Transverse colon (tissue), 4 donors: Measurements from ENCODE around the gene MAGEE1. TPM values are rescaled to one million over a fixed set of nuclear protein-coding genes. Genes with fewer than 3 reads are reported as not detected.

Experiments
- DNase-seq: peaks from one replicate; pipeline ENCODE4 v3.0.0-alpha.2; 2019
- H3K27ac ChIP-seq, 4 donors: fragments of 200-600 bp; sonication (generic); 2 replicates each; pipeline ENCODE4 v1.5.1; 2016 to 2018; ENCODE audit warnings: inconsistent platforms in 4 of 4
- H3K27me3 ChIP-seq: fragments of 200-600 bp; sonication (generic); 2 replicates; pipeline ENCODE4 v1.5.1; 2017; ENCODE audit warnings: inconsistent platforms
- H3K36me3 ChIP-seq, 4 donors: fragments of 200-600 bp; sonication (generic); 2 replicates each; pipeline ENCODE4 v1.5.1; 2017 to 2019; ENCODE audit warnings: inconsistent platforms in 4 of 4
- H3K4me1 ChIP-seq, 4 donors: fragments of 200-600 bp; sonication (generic); 2 replicates each; pipeline ENCODE4 v1.5.1; 2017 to 2020; ENCODE audit warnings: inconsistent platforms in 4 of 4
- H3K4me3 ChIP-seq, 4 donors: fragments of 200-600 bp; sonication (generic); 1 replicate in 1 of 4; 2 replicates in 3 of 4; pipeline versions ENCODE4 v1.5.1 to v1.6.1; 2017 to 2019; ENCODE audit warnings: inconsistent platforms in 4 of 4
- H3K9me3 ChIP-seq, 2 donors: fragments of 200-600 bp; sonication (generic); 2 replicates each; pipeline ENCODE4 v1.5.1; 2017 to 2019; ENCODE audit warnings: inconsistent platforms in 2 of 2
- EP300 ChIP-seq: sonication (generic); formaldehyde crosslinking; IDR thresholded peaks from one replicate; pipeline ENCODE4 v1.6.1; 2017; ENCODE audit warnings: antibody characterized with exemption, low read depth
- POLR2A ChIP-seq: fragments of 450-650 bp; IDR thresholded peaks from one replicate; pipeline ENCODE4 v1.6.1; 2016; ENCODE audit warnings: antibody characterized with exemption, mild to moderate bottlenecking, moderate library complexity
- POLR2AphosphoS5 ChIP-seq, 3 donors: sonication (generic); formaldehyde crosslinking; IDR thresholded peaks; one replicate each; pipeline ENCODE4 v1.6.1; 2016; ENCODE audit warnings: antibody characterized with exemption in 3 of 3
- WGBS, 2 donors: methylation state at CpG; one replicate each; pipeline ENCODE4 v1.1.5; 2018; ENCODE audit warnings: low coverage in 1 of 2; 5-methylcytosine and 5-hydroxymethylcytosine counted together
- in situ Hi-C, 4 donors: fragments of 200-750 bp; cut with MboI; loops; one replicate each; pipeline versions ENCODE4 v1.15.0 to v1.15.1; 2017; ENCODE audit warnings: low sequenced_read_pairs in 3 of 4, low pct_ligation_motif_present in 1 of 4, low pct_unique_long_range_greater_than_20kb in 1 of 4
- intact Hi-C: fragments of 100-400 bp; cut with DNase I; formaldehyde crosslinking; loops from one replicate; pipeline ENCODE4 v1.15.1; 2023; ENCODE audit warnings: low total_unique reads
- total RNA-seq, 4 donors: library from RNA; depleted of rRNA; stranded (reverse); fragments of >200 nt; gene quantifications; one replicate each; pipeline ENCODE4 v1.1.0, GENCODE V29; 2016
- TF ChIP-seq, protein P1 (sequence below), 5 experiments: fragments of 200-600 bp in 3 of 5; fragments of 450-650 bp in 2 of 5; sonication (generic) in 3 of 5; IDR thresholded peaks; 1 replicate in 2 of 5; 2 replicates in 3 of 5; pipeline ENCODE4 v1.5.1; 2016 to 2017; ENCODE audit warnings: antibody characterized with exemption in 5 of 5, inconsistent platforms in 3 of 5, mild to moderate bottlenecking in 2 of 5, moderate library complexity in 1 of 5

MAGEE1 gene
- total RNA-seq, 4 donors from 2014 or later: 0.27 to 3.0 (median 1.1) TPM

DNA sequence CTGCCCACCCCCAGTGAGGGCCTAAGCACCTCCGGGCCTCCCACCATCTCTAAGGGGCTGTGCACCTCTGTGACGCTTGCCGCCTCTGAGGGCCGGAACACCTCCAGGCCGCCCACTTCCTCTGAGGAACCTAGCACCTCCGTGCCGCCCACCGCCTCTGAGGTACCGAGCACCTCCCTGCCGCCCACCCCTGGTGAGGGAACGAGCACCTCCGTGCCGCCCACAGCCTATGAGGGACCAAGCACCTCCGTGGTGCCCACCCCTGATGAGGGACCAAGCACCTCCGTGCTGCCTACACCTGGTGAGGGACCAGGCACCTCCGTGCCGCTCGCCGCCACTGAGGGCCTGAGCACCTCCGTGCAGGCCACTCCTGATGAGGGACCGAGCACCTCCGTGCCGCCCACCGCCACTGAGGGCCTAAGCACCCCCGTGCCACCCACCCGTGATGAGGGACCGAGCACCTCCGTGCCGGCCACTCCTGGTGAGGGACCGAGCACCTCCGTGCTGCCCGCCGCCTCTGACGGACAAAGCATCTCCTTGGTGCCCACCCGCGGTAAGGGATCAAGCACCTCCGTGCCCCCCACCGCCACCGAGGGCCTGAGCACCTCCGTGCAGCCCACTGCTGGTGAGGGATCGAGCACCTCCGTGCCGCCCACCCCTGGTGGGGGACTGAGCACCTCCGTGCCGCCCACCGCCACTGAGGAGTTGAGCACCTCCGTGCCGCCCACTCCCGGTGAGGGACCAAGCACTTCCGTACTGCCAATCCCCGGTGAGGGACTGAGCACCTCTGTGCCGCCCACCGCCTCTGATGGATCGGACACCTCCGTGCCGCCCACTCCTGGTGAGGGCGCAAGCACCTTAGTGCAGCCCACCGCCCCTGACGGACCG is 977 bp downstream of the MAGEE1 start:
- Histone ChIP-seq H3K9me3 (no peaks in the 10 kb centered on the region), H3K4me3 (peak overlapping the region; percentile 46 to 77 (median 58)), H3K4me1 (peaks cover 0 to 8% (median 0%) of the 10 kb centered on the region in 4 donors), H3K27ac (peak overlapping the region in 3 of 4 donors; percentile 38 to 56 (median 38)), H3K27me3 (no peaks in the 10 kb centered on the region), H3K36me3 (no peaks in the 10 kb centered on the region)
- TF ChIP-seq EP300: no peak
- no peak for TF ChIP-seq POLR2AphosphoS5 (IDR thresholded peaks at IDR 0.05)
- TF ChIP-seq, protein P1, sequence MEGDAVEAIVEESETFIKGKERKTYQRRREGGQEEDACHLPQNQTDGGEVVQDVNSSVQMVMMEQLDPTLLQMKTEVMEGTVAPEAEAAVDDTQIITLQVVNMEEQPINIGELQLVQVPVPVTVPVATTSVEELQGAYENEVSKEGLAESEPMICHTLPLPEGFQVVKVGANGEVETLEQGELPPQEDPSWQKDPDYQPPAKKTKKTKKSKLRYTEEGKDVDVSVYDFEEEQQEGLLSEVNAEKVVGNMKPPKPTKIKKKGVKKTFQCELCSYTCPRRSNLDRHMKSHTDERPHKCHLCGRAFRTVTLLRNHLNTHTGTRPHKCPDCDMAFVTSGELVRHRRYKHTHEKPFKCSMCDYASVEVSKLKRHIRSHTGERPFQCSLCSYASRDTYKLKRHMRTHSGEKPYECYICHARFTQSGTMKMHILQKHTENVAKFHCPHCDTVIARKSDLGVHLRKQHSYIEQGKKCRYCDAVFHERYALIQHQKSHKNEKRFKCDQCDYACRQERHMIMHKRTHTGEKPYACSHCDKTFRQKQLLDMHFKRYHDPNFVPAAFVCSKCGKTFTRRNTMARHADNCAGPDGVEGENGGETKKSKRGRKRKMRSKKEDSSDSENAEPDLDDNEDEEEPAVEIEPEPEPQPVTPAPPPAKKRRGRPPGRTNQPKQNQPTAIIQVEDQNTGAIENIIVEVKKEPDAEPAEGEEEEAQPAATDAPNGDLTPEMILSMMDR (IDR thresholded peaks at IDR 0.05): no peak
- no peak for TF ChIP-seq POLR2A
- DNase-seq: peak; percentile 14
- in situ Hi-C loops (no loop called here), intact Hi-C loops (no loop called here)
- WGBS, 2 donors: 65% methylated on average over 52 of the region's 60 CpGs; no CpG with 5 or more reads in 1 of the 2 donors

DNA sequence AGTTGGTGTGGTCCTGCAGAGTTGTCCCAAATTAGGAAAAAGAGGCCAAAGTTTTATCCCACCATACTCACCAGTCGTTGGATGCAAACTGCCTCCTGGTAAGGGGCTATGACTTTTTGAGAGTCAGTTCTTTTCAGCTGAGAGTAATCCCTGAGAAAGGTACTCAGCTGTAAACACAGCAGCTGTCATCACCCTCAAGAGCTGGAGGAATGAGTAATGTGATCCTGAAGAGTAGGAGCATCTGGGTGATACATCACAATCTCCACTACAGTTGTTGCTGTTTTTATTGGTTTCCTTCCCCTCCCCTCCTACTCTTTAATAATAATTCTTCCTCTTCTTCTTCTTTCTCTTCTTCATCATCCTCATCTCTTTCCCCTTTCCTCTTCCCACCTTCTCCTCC is 5.7 kb downstream of the MAGEE1 start:
- in situ Hi-C loops (no loop called here), intact Hi-C loops (no loop called here)
- peaks cover 0 to 8% (median 0%) of the 10 kb centered on the region in 4 donors for H3K4me1 ChIP-seq
- 31% methylated on average over 1 of the region's 1 CpG; no CpG with 5 or more reads in 1 of the 2 donors for WGBS, 2 donors
- no peak overlapping the region for H3K27ac ChIP-seq
- no peaks in the 10 kb centered on the region for H3K9me3 ChIP-seq
- H3K27me3 ChIP-seq: no peaks in the 10 kb centered on the region
- DNase-seq: no peak
- TF ChIP-seq, protein P1 (IDR thresholded peaks at IDR 0.05): no peak
- TF ChIP-seq POLR2AphosphoS5 (IDR thresholded peaks at IDR 0.05) (no peak), POLR2A (no peak), EP300 (no peak)
- H3K36me3 ChIP-seq: no peaks in the 10 kb centered on the region
- H3K4me3 ChIP-seq: no peak overlapping the region

DNA sequence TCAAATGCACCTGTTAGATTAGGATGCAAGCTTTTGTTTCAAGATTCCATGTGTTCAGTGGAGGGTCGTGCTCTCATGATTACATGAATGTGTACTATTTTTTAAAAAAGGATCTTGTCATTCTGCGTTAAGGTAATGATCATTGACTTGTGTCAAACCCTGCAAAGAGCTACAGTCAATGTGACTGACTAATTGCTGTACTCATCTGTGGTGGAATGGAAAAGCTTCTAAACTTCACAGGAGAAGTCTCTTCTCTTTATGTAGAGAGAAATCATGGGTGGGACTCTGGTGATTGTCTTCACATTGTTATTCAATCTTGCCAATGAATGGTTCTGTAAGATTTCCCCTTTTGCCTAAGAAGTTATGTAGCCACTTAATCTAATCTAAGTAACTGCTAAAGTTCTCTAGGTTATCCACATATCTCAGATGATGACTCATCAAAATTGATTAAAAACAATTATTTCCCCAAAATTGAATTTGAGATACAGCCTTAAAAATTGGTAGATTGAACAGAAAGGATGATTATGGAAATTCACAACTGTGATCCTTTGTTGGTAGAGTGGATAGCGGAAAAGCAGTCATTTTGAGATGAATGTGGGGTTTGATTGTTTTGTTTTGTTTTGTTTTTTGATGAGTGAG is 6.7 kb downstream of the MAGEE1 start:
- in situ Hi-C loops: no loop called here

DNA sequence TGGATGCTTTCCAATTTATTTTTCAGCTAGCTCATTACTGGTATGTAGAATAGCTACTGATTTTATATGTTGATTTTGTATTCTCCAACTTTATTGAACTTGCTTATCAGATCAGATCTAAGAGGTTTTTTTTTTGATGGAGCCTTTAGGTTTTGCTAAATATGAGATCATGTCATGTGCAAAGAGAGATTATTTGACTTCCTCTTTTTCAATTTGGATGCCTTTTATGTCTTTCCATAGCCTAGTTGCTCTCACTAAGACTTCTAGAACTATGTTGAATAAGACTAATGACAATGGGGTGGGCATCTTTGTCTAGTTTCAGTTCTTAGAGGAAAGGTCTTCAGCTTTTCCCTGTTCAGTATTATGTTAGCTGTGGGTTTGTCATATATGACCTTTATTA is 11.7 kb downstream of the MAGEE1 start:
- in situ Hi-C loops: no loop called here
- H3K9me3 ChIP-seq: no peaks in the 10 kb centered on the region
- H3K4me1 ChIP-seq: no peaks in the 10 kb centered on the region
- no peak for DNase-seq
- H3K4me3 ChIP-seq: no peak overlapping the region
- intact Hi-C loops: no loop called here
- H3K27ac ChIP-seq: no peak overlapping the region
- no peak for TF ChIP-seq POLR2A
- TF ChIP-seq POLR2AphosphoS5 (IDR thresholded peaks at IDR 0.05): no peak
- TF ChIP-seq, protein P1 (IDR thresholded peaks at IDR 0.05): no peak
- TF ChIP-seq EP300: no peak
- no peaks in the 10 kb centered on the region for H3K27me3 ChIP-seq
- no peaks in the 10 kb centered on the region for H3K36me3 ChIP-seq

More for the DNA sequence above, 6.7 kb downstream of the MAGEE1 start:
- no peaks in the 10 kb centered on the region for H3K9me3 ChIP-seq
- H3K36me3 ChIP-seq: no peaks in the 10 kb centered on the region
- WGBS, 2 donors: 68 to 79% methylated on average over 3 of the region's 3 CpGs
- no peaks in the 10 kb centered on the region for H3K27me3 ChIP-seq
- H3K4me3 ChIP-seq: no peak overlapping the region
- intact Hi-C loops: no loop called here
- TF ChIP-seq EP300 (no peak), POLR2AphosphoS5 (IDR thresholded peaks at IDR 0.05) (no peak), POLR2A (no peak)
- TF ChIP-seq, protein P1 (IDR thresholded peaks at IDR 0.05): no peak
- DNase-seq: no peak
- H3K4me1 ChIP-seq: no peaks in the 10 kb centered on the region
- no peak overlapping the region for H3K27ac ChIP-seq
